HTR-8/SVneo (cell line): ENCODE measurements around the gene ENKD1.

Source experiments
- DNase-seq: peaks from one replicate; pipeline ENCODE4 v3.0.0; 2011; ENCODE audit warnings: low spot score, mixed read lengths; ENCODE audit not compliant: insufficient read length
- FAIRE-seq: peaks from 2 replicates; lab custom pipeline; 2011; peaks lifted over from hg19 to GRCh38; lab: Jason Lieb, UNC

ENKD1 gene

DNA sequence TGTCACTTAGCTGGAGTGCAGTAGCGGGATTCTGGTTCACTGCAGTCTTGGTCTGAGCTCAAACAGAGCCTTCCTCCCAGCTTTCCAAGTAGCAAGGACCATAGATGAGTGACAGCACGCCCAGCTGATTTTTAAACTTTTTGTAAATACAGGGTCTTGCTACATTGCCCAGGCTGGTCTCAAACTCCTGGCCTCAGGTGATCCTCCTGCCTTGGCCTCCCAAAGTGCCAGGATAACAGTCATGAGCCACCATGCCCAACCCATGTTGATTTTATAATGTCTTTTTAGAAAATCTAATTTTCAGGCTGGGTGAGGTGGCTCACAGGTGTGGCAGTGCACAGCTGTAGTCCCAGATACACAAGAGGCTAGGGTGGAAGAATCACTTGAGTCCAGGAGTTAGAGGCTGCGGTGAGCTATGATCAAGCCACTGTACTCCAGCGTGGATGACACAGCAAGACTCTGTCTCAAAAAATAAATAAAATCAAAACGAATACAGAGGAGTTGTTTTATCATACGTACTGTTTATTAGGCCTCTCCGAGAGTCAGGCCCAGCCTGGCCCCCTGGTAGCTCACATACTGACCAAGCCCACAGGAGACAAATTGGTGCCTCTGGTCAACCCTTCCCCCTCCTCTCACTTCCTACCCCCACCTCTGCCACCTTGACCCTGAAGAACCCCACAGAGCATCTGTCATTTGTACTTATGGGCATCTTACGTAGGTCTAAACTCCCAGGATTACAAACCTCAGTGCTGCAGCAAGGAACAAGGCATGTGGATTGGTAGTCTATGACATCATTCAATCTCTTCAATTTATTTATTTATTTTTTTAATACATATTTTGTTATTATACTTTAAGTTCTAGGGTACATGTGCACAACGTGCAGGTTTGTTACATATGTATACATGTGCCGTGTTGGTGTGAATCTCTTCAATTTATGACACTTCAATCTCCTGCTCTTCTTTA, 13.7 kb upstream of the ENKD1 start:
- FAIRE-seq (no peak), DNase-seq (no peak)

DNA sequence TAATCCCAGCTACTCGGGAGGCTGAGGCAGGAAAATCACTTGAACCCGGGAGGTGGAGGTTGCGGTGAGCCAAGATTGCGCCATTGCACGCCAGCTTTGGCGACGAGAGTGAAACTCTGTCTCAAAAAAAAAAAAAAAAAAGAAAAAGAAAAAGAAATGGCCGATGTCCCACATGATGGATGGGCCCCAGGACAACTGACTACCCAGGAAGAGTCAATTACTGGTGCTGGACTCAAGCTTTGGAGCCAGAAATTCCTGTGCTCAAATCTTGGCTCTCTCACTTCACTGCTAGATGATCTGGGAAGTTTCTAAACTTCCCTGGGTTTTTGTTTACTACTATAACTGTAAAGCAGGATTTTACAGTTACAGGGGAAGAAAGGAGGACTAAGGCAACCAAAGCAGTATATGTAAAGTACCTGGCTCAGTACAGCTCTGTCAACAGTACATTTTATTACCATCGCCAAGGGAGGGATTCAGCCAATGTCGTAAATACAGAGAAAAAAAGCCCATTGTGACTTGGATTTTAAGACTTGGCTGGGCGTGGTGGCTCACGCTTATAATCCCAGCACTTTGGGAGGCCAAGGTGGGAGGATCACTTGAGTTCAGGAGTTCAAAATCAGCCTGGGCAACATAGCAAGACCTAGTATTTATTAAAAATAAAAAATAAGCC, 11.9 kb upstream of the ENKD1 start:
- FAIRE-seq = no peak
- DNase-seq = no peak

DNA sequence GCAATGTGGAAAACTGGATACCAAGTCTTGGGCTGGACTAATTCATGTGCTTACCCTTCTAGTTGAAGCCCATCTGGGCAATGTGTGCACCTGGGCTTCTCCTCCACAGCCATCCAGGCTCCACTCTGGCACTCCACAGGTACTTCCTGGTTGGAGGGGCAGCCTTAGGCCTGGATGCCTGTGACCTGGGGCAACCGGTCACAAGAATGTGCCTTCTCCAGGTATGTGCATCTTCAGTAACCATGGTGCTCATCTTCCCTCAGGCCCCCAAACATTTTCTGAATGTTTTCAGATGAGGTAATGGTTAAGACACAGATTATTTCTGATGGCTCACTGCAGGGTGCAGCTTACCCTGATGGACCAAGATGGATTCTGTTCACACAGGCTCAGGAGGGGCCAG, 11.2 kb upstream of the ENKD1 start:
- DNase-seq (no peak), FAIRE-seq (peak; percentile 33)

DNA sequence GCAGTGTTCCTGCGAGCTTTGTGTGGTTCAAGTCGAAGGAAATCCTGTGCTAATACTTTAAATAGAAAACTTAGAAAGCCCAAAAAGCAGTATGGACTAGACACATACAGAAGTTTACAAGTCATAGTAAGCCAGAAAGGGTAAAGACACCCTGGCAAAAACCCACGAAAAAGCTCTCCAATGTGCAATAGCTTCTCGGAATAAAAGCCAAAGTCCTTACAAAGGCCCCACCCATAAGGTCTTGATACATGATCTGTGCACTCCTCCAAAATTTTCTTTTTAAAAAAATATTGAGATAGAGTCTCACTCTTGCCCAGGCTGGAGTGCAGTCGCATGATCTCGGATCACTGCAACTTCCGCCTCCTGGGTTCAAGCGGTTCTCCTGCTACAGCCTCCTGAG, 10.4 kb upstream of the ENKD1 start:
- DNase-seq = no peak
- FAIRE-seq = no peak

DNA sequence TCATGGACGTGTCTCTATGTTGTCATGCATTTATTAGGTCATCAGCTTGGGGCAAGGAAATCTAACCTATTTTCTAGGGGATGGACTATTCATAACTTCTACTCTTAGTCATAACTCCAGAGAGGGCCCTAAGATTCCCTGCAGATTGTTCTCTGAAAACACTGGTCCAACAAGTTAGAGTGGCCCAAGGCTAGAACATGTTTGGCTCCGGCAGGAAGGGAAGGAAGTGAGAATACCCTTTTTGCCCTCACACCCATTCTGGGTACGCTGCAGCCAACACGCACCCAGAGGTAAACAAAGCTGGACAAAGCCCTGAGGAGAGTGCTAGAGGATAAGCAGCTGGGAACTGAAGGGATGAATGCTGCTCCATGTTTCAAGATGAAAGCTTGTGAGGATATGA, 10.0 kb upstream of the ENKD1 start:
- FAIRE-seq (no peak), DNase-seq (no peak)

DNA sequence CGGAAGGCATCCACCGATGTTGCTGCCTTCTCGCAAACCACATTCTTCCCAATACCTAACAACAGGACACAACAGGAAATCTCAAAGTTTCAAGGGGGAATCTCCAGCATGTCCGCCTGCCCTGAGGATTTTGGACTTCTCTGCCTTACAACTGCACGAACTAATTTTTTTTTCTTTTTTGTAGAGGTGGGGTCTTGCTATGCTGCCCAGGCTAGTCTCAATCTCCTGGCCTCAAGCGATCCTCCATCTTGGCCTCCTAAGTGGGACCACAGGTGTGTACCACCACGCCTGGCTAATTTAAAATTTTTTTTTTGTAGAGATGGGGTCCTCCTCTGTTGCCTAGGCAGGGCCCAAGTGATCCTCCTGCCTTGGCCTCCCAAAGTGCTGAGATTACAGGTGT, 9.4 kb upstream of the ENKD1 start:
- DNase-seq = no peak
- no peak for FAIRE-seq

DNA sequence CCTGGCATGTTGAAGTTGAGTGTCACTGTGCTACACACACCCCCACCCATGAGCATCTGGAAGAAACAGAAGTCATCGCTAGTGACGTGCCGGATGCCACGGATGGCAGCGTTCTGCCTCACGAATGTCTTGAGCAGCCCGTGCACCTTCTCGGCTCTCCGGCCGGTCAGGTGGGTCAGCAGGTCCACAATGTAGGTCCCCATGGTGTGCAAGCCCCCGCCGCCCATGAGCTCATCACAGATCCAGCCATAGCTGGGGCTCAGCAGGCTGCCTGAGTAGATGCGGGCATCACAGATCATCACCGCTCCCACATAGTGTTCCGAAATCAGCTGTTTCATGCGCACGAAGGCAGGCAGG, 9.0 kb upstream of the ENKD1 start:
- no peak for FAIRE-seq
- no peak for DNase-seq

DNA sequence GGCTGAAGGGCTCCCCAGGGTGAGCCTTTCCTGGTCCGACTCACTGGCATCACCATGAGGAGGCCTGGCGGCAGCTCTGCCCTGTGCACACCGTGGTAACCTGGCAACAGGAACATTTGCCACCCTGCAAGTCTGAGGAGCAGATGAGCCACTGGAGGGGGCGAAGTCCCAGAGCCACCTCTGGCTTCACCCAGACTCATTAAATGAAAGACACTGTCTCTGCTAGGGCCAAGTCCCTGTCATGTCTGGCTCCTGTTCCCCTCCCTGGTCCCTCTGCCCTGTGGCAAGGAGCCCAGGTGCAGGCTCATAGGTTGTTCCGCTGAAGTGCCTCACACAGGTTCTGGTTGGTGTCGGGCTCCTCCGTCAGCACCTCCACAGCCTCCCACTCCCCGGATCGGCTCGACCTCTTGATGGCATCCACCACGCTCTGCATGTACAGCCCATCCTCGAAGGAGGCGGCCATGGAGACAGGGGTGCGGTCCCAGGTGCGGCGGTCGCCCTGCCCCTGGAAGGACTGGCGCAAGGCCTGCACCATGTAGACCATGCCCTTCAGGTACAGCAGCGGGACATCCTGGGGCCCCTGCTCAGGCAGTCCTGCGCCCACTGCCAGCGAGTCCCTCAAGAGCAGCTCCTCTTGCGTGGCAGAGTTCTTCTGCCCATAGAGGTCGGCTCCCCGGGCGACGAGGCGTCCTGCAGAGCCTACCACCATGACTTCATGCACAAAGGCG, 8.5 kb upstream of the ENKD1 start:
- FAIRE-seq = no peak
- DNase-seq = no peak

DNA sequence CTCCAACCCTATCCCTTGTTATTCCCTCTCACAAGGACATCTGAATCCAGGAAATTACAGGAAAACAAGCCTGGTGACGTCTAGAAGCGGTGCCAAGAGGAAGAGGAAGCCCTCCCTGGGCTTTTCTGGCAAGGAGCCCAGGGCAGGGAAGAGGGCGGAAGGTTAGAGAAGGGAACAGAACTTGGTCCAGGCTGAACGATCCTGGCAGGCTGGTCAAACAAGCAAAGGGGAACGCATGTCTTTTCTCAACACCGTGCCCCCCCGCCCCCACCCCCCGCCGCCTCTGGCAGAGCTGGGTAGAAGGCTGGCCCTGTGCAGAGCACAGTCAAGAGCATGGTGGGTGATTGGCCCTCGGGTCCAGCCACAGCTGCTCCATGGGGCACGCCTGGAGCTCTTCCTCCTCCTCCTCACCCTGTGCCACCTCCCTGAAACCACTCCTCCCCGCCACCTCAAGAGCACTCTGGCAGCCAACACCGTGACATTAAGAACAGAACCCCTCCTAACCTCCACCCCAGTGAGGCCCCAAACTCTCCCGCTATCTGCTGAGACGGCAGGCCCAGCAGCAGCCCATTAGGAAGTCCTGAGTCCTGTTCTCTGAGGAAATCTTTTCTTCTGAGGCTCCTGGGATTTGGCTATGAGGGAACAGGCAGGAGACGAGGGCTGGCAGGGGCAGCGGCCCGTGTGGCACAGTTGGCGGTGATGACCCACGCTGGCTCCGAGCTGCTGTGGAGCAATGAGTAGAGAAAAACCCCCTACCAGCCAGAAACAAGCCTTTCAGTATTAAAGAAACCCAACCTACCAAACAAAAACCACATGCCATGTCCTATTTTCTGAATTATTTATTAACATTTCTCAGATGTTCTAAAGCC, 7.4 kb upstream of the ENKD1 start:
- no peak for DNase-seq
- no peak for FAIRE-seq

DNA sequence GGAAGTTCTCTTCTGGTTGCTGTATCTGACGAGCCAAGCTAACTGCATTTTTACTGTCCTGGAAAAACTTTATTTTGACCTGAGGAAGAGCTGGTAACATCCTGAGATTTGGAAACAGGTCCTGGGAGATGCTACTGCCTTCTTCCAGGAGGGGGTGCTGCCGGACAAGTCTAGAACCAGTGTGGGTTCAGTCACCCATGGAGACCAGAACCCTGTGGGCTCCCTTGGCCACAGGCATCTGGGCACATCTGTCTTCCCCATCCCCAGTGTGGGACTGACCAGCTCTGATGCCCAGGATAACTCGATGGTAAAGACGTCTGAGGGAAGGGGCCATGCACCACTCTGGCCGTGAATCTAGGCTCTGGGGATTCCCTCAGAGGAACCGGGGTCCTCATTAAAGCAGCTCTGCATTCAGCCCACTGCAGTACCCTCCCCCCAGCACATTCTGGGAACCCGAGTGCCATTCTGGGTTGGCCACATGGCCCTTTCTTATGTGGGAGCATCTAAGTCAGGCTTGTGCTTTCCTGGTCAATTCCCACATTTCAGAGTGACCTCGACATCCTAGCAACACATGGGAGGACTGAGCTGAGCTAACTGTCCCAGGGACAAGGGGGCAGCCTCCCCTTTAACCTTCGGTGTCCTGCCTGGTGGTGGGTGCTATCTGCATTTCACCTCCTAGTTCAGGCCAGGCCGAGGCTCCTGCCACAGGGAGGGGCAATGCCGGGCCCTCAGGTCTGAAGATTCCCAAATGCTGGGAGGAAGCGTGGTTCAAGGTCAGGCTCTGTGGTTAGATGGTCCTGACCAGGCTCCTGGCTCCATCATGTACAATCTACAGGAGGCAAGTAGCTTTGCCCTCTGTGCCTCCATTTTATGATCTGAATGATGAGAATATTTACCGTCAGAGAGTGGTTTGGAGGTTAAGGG, 6.5 kb upstream of the ENKD1 start:
- DNase-seq = peak; percentile 82
- peak; percentile 66 for FAIRE-seq

DNA sequence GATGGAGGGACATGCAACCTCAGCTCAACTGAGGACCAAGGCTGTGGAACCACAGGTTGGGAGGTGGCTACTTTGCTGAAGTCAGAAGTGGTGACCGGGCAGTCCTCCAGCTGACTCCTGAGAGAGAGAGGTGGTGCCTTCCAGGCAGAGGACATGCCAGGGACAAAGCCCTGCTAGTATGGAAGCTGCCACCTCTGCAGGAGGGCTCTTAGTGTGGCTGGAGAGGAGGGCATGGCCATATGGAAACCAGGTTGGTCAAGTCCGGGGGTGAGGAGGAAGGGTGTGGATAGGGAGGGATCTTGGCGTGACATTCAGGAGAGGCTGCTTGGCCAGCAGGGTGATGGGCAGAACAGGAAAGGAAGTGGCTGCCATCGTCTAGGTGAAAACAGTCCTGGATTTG, 5.8 kb upstream of the ENKD1 start:
- DNase-seq = no peak
- no peak for FAIRE-seq

DNA sequence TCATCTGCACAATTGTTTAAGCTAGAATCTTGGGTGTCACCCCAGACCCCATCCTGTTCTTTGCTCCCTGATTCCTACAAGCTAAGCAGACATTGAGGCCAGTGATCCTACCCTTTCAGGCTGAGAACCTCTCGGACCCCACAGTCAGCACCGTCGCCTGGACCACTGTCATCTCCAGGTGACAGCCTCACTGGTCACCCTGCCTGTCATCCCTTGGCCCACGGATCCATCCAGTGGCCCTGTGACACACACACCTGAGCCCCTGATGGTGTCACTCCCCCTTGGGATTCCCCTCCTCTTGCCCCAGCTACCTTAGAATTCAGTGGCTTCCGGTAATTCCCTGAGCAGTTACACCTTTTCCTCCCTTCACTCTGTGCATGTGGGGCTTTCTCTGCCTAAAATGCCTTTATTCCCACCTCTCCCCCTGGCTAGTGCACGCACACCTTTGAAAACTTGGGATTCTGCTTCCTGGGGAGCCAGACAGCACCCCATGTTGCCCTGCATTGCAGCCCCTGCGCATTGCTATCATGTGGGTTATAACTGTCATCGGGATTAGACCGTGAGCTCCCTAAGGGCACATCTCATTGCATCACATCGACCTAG, 3.0 kb upstream of the ENKD1 start:
- FAIRE-seq = no peak
- no peak for DNase-seq

DNA sequence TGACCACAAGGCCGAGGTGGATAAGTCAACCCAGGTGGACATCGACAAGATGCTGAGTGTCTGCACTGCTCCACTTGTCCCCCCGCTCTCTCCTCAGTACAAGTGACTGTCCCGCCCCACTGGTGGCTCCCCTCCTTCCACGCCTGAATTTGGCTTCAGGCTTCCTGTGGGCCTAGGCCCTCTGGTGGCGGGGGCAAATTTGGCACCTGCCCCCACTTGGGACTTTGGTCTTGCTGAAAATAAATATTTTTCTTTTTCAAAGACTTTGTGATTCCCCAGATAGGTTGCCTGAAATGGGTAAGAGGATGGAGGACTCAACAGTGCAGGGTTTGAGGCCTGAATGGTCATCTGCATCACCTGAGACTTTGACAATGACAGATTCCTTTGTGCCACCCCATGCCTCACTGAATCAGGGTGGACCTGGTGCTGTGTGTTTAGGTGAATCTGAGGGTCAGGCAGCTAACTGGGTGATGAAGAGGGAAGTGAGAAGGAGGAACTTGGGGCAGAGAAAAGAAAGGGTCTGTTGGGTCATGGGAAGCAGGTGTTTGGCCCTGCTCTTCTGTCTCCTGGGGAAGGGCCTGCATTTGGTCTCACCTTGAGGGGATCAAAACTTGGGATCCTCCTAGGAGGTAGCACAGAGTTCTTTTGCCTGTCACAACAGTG, 2.1 kb upstream of the ENKD1 start:
- FAIRE-seq = no peak

DNA sequence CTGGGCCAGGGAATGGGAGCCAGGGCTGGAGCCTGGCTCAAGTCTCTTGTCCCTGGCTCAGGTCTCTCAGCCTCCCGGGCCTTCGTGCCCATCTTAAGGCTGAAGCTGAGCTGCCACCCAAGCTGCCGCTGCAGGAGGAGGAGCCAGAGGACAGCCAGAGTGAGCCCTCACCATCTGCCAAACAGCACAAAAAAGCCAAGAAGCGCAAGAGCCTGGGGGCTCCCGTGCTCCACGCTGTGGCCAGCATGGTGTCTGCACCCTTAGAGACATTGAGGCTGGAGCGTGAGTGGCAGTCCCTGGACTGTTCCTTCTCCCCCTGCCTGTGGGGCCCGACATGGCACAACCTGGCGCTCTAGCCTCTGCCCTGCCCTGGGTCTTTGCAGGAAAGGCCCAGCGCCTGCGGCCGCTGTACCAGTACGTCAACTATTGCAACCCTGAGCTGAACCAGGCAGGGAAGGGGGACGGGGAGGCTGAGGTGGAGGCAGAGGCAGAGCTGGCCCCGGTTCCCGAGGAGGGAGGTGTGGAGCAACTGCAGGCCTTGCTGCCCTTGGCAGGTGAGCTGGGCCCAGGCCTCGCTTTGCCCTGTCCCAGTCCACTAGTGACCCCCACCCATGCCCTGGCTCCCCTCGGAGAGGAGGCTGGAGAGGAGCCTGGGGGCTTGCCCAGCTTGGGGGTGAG, 1.4 kb upstream of the ENKD1 start:
- peak; percentile 83 for DNase-seq
- FAIRE-seq = no peak

More for the DNA sequence above, 2.1 kb upstream of the ENKD1 start:
- DNase-seq = no peak

DNA sequence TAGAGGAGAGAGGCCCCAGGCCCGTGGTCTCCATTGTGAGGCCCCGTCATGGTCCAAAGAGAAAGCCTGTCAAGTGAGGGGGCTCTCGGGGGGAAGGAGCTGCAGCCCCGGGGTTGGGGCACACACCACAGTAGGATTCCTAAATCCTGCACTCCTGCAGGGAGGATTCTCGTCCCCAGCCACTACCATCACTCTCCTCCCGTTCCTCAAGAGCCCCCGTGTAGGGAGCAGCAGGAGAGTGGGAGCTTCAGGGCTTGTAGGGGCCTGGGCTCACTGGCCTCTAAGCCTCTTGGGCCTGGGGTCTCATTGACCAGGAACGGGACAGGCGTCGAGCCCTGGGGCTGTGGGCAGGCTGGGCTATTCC, 885 bp upstream of the ENKD1 start:
- no peak for FAIRE-seq
- no peak for DNase-seq

DNA sequence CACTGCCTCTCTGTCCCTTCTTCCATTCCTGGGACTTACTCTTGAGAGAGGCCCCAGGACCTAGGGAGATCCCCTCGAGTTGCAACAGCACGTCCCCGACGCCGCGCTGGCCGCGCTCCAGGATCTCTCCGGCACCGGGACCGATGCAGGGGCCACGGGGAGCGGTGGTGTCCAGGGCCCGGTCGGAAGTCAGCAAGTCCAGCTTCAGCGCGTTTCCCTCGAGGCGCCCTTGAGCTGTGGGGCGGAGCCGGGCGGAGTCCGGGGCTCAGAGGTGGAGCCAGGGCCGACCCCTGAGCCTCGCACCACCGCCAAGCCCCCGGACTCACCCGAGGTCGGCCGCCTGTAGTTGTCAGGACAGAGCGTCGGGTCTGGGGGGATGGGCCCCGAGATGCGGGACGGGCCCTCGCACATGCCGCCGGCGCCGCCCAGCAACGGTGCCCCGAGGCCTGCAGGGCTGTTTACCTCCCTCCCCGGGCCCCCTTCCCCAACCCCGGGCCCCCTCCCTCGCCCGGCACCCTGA, 458 bp downstream of the ENKD1 start:
- peak; percentile 41 for DNase-seq
- FAIRE-seq = no peak

DNA sequence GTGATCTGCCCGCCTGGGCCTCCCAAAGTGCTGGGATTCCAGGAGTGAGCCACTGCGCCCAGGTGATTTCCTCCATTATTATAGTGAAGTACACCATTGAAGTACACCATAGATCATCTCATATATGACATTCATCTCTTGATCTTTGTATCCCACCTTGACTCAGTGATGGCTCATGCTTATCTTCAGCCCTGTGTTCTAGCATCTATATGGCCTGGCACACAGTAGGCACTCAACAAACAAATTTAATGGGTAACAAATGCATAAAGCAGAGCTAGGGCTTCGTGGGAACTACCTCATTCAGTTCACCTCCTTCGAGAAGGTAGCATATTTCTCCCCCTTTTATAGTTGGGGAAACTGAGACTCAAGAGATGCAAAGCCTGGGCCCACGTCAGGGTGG, 952 bp downstream of the ENKD1 start:
- DNase-seq (no peak), FAIRE-seq (peak; percentile 67)
